IMR-90 (cell line): Measurements from ENCODE around the gene DLG5. TPM values are rescaled to one million over a fixed set of nuclear protein-coding genes. Genes with fewer than 3 reads are reported as not detected.
A peak's percentile ranks its signal among the peaks of the same experiment; 100 is the strongest.

ENCODE experiments used
- ATAC-seq: fragments of 200-7000 bp; cut with Tn5 transposase; 2 replicates; pipeline ENCODE4 v1.9.1; 2020; ENCODE audit warnings: low read depth, mild to moderate bottlenecking, moderate library complexity
- BruUV-seq: library from RNA; stranded (reverse); fragments of 400-500 nt; replicated peaks from 2 replicates; lab custom pipeline; 2021; lab: Mats Ljungman, UMichigan
- CTCF ChIA-PET: fragments of 300-600 bp; formaldehyde crosslinking; extraction: SDS; loops from one replicate; lab custom pipeline; 2021; ENCODE audit warnings: antibody characterized with exemption; lab: Yijun Ruan, JAX
- POLR2A ChIA-PET: fragments of 300-600 bp; sonication (Branson Sonifier 250); formaldehyde crosslinking; loops from one replicate; lab custom pipeline; 2022; ENCODE audit warnings: antibody characterized with exemption; ENCODE audit not compliant: unreplicated experiment; lab: Charles Lee
- DNase-seq: peaks from one replicate; pipeline ENCODE4 v3.0.0; 2013
- H2AFZ ChIP-seq: replicated peaks from 2 replicates; pipeline ENCODE3; 2013; ENCODE audit warnings: low read length, mild to moderate bottlenecking; ENCODE audit not compliant: poor library complexity
- H2AK5ac ChIP-seq: 2 replicates; pipeline ENCODE4 v1.6.1; 2013; ENCODE audit warnings: low read depth, low read length, inconsistent platforms
- H2AK9ac ChIP-seq: replicated peaks from 2 replicates; pipeline ENCODE3; 2013; ENCODE audit warnings: mild to moderate bottlenecking, low read depth, low read length, moderate library complexity; ENCODE audit not compliant: poor library complexity
- H2BK120ac ChIP-seq: 2 replicates; pipeline ENCODE4 v1.6.1; 2013; ENCODE audit warnings: low read depth, low read length, inconsistent platforms
- H2BK15ac ChIP-seq: 3 replicates; pipeline ENCODE4 v1.6.1; 2013; ENCODE audit warnings: low read depth, low read length, inconsistent platforms
- H2BK20ac ChIP-seq: 2 replicates; pipeline ENCODE4 v1.6.1; 2013; ENCODE audit warnings: low read depth, mild to moderate bottlenecking, inconsistent platforms, low read length, moderate library complexity
- H2BK5ac ChIP-seq: 2 replicates; pipeline ENCODE4 v1.6.1; 2013; ENCODE audit warnings: mild to moderate bottlenecking, low read depth, low read length, inconsistent platforms; ENCODE audit not compliant: poor library complexity, severe bottlenecking
- H3K14ac ChIP-seq: replicated peaks from 2 replicates; pipeline ENCODE4 v1.6.1; 2013; ENCODE audit warnings: low read depth, low read length, inconsistent platforms
- H3K18ac ChIP-seq: 2 replicates; pipeline ENCODE4 v1.6.1; 2013; ENCODE audit warnings: low read depth, low read length, control low read depth
- H3K23ac ChIP-seq: 2 replicates; pipeline ENCODE4 v1.6.1; 2013; ENCODE audit warnings: low read depth, low read length, inconsistent platforms
- H3K27ac ChIP-seq: 2 replicates; pipeline ENCODE4 v1.5.1; 2013; ENCODE audit warnings: mild to moderate bottlenecking, control low read depth, low read length; ENCODE audit not compliant: insufficient read depth
- H3K27me3 ChIP-seq: 2 replicates; pipeline ENCODE4 v1.6.1; 2013; ENCODE audit warnings: low read length; ENCODE audit not compliant: control insufficient read depth, insufficient read depth
- H3K36me3 ChIP-seq: 2 replicates; pipeline ENCODE4 v1.6.1; 2013; ENCODE audit warnings: low read length, mixed read lengths; ENCODE audit not compliant: control insufficient read depth, insufficient read depth
- H3K4ac ChIP-seq: 2 replicates; pipeline ENCODE4 v1.6.1; 2013; ENCODE audit warnings: low read depth, low read length, inconsistent platforms
- H3K4me1 ChIP-seq: 2 replicates; pipeline ENCODE4 v1.6.1; 2013; ENCODE audit warnings: low read length, mixed read lengths; ENCODE audit not compliant: control insufficient read depth, insufficient read depth
- H3K4me2 ChIP-seq: 2 replicates; pipeline ENCODE4 v1.6.1; 2013; ENCODE audit warnings: low read depth, mild to moderate bottlenecking, control low read depth, low read length, moderate library complexity
- H3K4me3 ChIP-seq: 2 replicates; pipeline ENCODE4 v1.5.1; 2013; ENCODE audit warnings: low read depth, mild to moderate bottlenecking, control low read depth, low read length, moderate library complexity; ENCODE audit not compliant: insufficient read depth
- H3K56ac ChIP-seq: 2 replicates; pipeline ENCODE4 v1.6.1; 2013; ENCODE audit warnings: low read length, inconsistent platforms; ENCODE audit not compliant: insufficient read depth; ENCODE audit errors: extremely low read depth
- H3K79me1 ChIP-seq, 2 experiments: 2 replicates each; pipeline ENCODE4 v1.6.1; 2013; ENCODE audit warnings: low read length in 2 of 2, inconsistent platforms in 1 of 2, low read depth in 1 of 2
- H3K9ac ChIP-seq: 2 replicates; pipeline ENCODE4 v1.6.1; 2013; ENCODE audit warnings: low read depth, low read length, control low read depth
- H3K9me1 ChIP-seq: 2 replicates; pipeline ENCODE4 v1.6.1; 2013; ENCODE audit warnings: low read length, inconsistent platforms; ENCODE audit not compliant: insufficient read depth
- H3K9me3 ChIP-seq: 2 replicates; pipeline ENCODE4 v1.6.1; 2013; ENCODE audit warnings: low read length; ENCODE audit not compliant: control insufficient read depth, insufficient read depth
- H4K20me1 ChIP-seq: 2 replicates; pipeline ENCODE4 v1.6.1; 2013; ENCODE audit warnings: low read length, inconsistent platforms; ENCODE audit not compliant: insufficient read depth
- H4K5ac ChIP-seq: 2 replicates; pipeline ENCODE4 v1.6.1; 2013; ENCODE audit warnings: mild to moderate bottlenecking, low read depth, low read length, control low read depth
- H4K8ac ChIP-seq, 2 experiments: 2 replicates each; pipeline ENCODE4 v1.6.1; 2013; ENCODE audit warnings: low read depth in 2 of 2, low read length in 2 of 2, control low read depth in 1 of 2, inconsistent platforms in 1 of 2
- H4K91ac ChIP-seq: 2 replicates; pipeline ENCODE4 v1.6.1; 2013; ENCODE audit warnings: low read depth, low read length, inconsistent platforms; ENCODE audit not compliant: insufficient read depth
- BHLHE40 ChIP-seq: fragments of 150-350 bp; IDR thresholded peaks from 2 replicates; pipeline ENCODE4 v1.6.1; 2016; ENCODE audit warnings: mild to moderate bottlenecking, low read depth, low read length
- CEBPB ChIP-seq: IDR thresholded peaks from 2 replicates; pipeline ENCODE4 v1.6.1; 2012; ENCODE audit warnings: low read depth, low read length, improper control_type of control experiment
- CHD1 ChIP-seq: IDR thresholded peaks from 2 replicates; pipeline ENCODE4 v1.6.1; 2012; ENCODE audit warnings: low read depth, low read length, improper control_type of control experiment
- FOS ChIP-seq: fragments of 150-350 bp; IDR thresholded peaks from 2 replicates; pipeline ENCODE4 v1.6.1; 2016; ENCODE audit warnings: low read depth, low read length
- MAZ ChIP-seq: IDR thresholded peaks from 2 replicates; pipeline ENCODE4 v1.6.1; 2012; ENCODE audit warnings: low read depth, mild to moderate bottlenecking, low read length, improper control_type of control experiment, moderate library complexity, borderline replicate concordance
- NFE2L2 ChIP-seq: fragments of 150-350 bp; IDR thresholded peaks from 2 replicates; pipeline ENCODE4 v1.6.1; 2016; ENCODE audit warnings: low read depth, mild to moderate bottlenecking, low read length
- POLR2A ChIP-seq: IDR thresholded peaks from 2 replicates; pipeline ENCODE4 v1.6.1; 2012; ENCODE audit warnings: mild to moderate bottlenecking, low read depth, low read length
- WGBS, 2 experiments: methylation state at CpG; one replicate each; pipeline versions ENCODE4 v1.1.5 to v1.1.7; 2013; ENCODE audit warnings: missing lambda C conversion rate in 2 of 2; ENCODE audit not compliant: insufficient read length in 1 of 2; ENCODE audit errors: extremely low coverage in 2 of 2; 5-methylcytosine and 5-hydroxymethylcytosine counted together
- dilution Hi-C: fragments of 300-500 bp; cut with HindIII; formaldehyde crosslinking; loops from one replicate; pipeline ENCODE4 v1.14.3; 2018; ENCODE audit warnings: low sequenced_read_pairs; ENCODE audit not compliant: unreplicated experiment
- in situ Hi-C: fragments of 300-500 bp; cut with MboI; formaldehyde crosslinking; loops from 3 replicates; pipeline ENCODE4 v1.14.3; 2019; ENCODE audit warnings: low sequenced_read_pairs, inconsistent platforms, mixed read lengths
- intact Hi-C: fragments of 100-400 bp; cut with micrococcal nuclease; formaldehyde crosslinking; loops from 2 replicates; pipeline ENCODE4 v1.10.0; 2022
- polyA plus RNA-seq, 3 experiments: library from polyadenylated mRNA; depleted of rRNA; stranded (reverse); fragments of >200 nt; gene quantifications; 2 replicates each; pipeline ENCODE4 v1.2.3, GENCODE V29; 2012; ENCODE audit warnings: low replicate concordance in 1 of 3
- total RNA-seq: library from RNA; depleted of rRNA; stranded (reverse); fragments of >200 nt; gene quantifications from 2 replicates; pipeline ENCODE4 v1.2.3, GENCODE V29; 2012
- TF ChIP-seq, protein P1 (sequence below): fragments of 150-350 bp; IDR thresholded peaks from 2 replicates; pipeline ENCODE4 v1.6.1; 2016; ENCODE audit warnings: low read depth, mild to moderate bottlenecking, low read length, moderate library complexity, borderline replicate concordance
- TF ChIP-seq, protein P2 (sequence below): fragments of 150-350 bp; IDR thresholded peaks from 2 replicates; pipeline ENCODE4 v1.6.1; 2017; ENCODE audit warnings: mild to moderate bottlenecking, antibody characterized with exemption, low read length, low read depth

DLG5 gene
- total and polyA plus RNA-seq, 2 of the 4 experiments (the other 2 are of a cell fraction) = 12.7 to 28.7 TPM

DNA sequence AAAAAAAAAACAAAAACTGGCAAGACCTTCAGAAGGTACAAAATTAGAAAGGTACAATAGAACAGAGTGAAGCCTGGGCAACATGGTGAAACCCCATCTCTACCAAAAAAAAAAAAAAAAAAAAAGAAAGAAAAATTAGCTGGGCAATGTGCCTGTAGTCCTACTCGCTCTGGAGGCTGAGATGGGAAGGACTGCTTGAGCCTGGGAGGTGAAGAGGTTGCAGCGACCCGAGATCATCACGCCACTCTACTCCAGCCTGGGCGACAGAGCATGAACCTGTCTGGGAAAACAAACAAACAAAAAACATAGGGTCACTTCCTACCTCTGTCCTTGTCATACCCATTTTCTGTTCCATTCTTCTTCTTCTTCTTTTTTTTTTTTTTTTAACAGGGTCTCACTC, 45.6 kb upstream of the DLG5 start:
- dilution Hi-C loops (no loop called here), intact Hi-C loops (no loop called here)

More for the DNA sequence above, 45.6 kb upstream of the DLG5 start:
- peak overlapping the region; percentile 79 for H2AK9ac ChIP-seq
- H3K9me1 ChIP-seq = peaks cover 3% of the 10 kb centered on the region
- H2BK20ac ChIP-seq = peak overlapping the region; percentile 99; the same call in 1 of the 2 replicates
- peak overlapping the region; percentile 67; the same call in 1 of the 2 replicates for H4K91ac ChIP-seq
- H3K27ac ChIP-seq = peak overlapping the region; percentile 45; the same call in 1 of the 2 replicates
- ATAC-seq = no peak
- peak overlapping the region; percentile 98 for H3K14ac ChIP-seq
- no peak overlapping the region for H3K56ac ChIP-seq
- no peaks in the 10 kb centered on the region for H4K20me1 ChIP-seq
- peak overlapping the region; percentile 99; the same call in 2 of the 3 replicates for H2BK15ac ChIP-seq
- H4K8ac ChIP-seq = peak overlapping the region; percentile 83 to 97; a peak in 2 of 4 replicates
- H2AK5ac ChIP-seq = peak overlapping the region; percentile 100
- H4K5ac ChIP-seq = no peak overlapping the region; the same call in 1 of the 2 replicates
- TF ChIP-seq, protein P1, sequence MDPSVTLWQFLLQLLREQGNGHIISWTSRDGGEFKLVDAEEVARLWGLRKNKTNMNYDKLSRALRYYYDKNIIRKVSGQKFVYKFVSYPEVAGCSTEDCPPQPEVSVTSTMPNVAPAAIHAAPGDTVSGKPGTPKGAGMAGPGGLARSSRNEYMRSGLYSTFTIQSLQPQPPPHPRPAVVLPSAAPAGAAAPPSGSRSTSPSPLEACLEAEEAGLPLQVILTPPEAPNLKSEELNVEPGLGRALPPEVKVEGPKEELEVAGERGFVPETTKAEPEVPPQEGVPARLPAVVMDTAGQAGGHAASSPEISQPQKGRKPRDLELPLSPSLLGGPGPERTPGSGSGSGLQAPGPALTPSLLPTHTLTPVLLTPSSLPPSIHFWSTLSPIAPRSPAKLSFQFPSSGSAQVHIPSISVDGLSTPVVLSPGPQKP = no peak
- TF ChIP-seq MAZ = no peak
- no peak for TF ChIP-seq POLR2A
- no peak for TF ChIP-seq FOS
- TF ChIP-seq NFE2L2 = no peak
- no peak for TF ChIP-seq CEBPB
- no peak for TF ChIP-seq CHD1
- TF ChIP-seq BHLHE40 = no peak
- TF ChIP-seq, protein P2, sequence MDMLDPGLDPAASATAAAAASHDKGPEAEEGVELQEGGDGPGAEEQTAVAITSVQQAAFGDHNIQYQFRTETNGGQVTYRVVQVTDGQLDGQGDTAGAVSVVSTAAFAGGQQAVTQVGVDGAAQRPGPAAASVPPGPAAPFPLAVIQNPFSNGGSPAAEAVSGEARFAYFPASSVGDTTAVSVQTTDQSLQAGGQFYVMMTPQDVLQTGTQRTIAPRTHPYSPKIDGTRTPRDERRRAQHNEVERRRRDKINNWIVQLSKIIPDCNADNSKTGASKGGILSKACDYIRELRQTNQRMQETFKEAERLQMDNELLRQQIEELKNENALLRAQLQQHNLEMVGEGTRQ = no peak
- no CpG with 5 or more reads among the region's 5 CpGs for WGBS, 2 experiments
- H2BK120ac ChIP-seq = peak overlapping the region; percentile 99
- DNase-seq = no peak
- H3K36me3 ChIP-seq = peaks cover 10% of the 10 kb centered on the region
- peak overlapping the region; percentile 44; the same call in 1 of the 2 replicates for H3K23ac ChIP-seq
- H3K9me3 ChIP-seq = peaks cover 2% of the 10 kb centered on the region; the same call in 1 of the 2 replicates
- peak overlapping the region; percentile 84 for H2BK5ac ChIP-seq
- no peak overlapping the region for H2AFZ ChIP-seq
- peak overlapping the region; percentile 99 for H3K4ac ChIP-seq
- no peaks in the 10 kb centered on the region for H3K27me3 ChIP-seq
- in situ Hi-C loops = no loop called here
- H3K4me2 ChIP-seq = no peak overlapping the region
- H3K4me1 ChIP-seq = peaks cover 3% of the 10 kb centered on the region; the same call in 1 of the 2 replicates
- ChIA-PET CTCF (no interaction called here), POLR2A (no interaction called here)
- H3K18ac ChIP-seq = no peak overlapping the region
- peaks cover 0 to 31% of the 10 kb centered on the region in 2 experiments; a peak in 2 of 4 replicates for H3K79me1 ChIP-seq
- no peak overlapping the region for H3K9ac ChIP-seq
- H3K4me3 ChIP-seq = no peak overlapping the region
- BruUV-seq = no TSS peak
